SK-N-MC (cell line): ENCODE results near the gene RAMP1.

Source experiments
- EZH2 ChIP-seq: fragments of 200-600 bp; sonication (generic); IDR thresholded peaks from one replicate; pipeline ENCODE4 v1.6.1; 2017; ENCODE audit warnings: antibody characterized with exemption
- FOXP2 ChIP-seq: optimal IDR thresholded peaks from 2 replicates; pipeline ENCODE3; 2011; ENCODE audit warnings: mild to moderate bottlenecking, moderate library complexity; ENCODE audit not compliant: insufficient read depth; ENCODE audit errors: extremely low read length, control extremely low read depth
- POLR2AphosphoS5 ChIP-seq: IDR thresholded peaks from 2 replicates; pipeline ENCODE4 v1.6.1; 2012; ENCODE audit warnings: mild to moderate bottlenecking, low read depth, low read length, borderline replicate concordance

GRCh38 chr2:237911363-237912017, 52.1 kb downstream of the RAMP1 start:
- TF ChIP-seq EZH2: no peak
- no peak for TF ChIP-seq POLR2AphosphoS5
- TF ChIP-seq FOXP2: no peak
